MM.1S (cell line): ENCODE data around the gene SMPDL3B.
A peak's percentile ranks its signal among the peaks of the same experiment; 100 is the strongest.

ENCODE experiments used
- DNase-seq: peaks from one replicate; pipeline ENCODE4 v3.0.0-alpha.2; 2015
- H2AFZ ChIP-seq: fragments of 300-600 bp; sonication (generic); 2 replicates; pipeline ENCODE4 v1.6.0; 2016; ENCODE audit warnings: antibody characterized with exemption, low read length
- H3F3A ChIP-seq: fragments of 300-600 bp; sonication (generic); 2 replicates; pipeline ENCODE4 v1.6.1; 2016; ENCODE audit warnings: mild to moderate bottlenecking, antibody characterized with exemption, low read length, moderate library complexity, mixed read lengths; ENCODE audit not compliant: insufficient read depth
- H3K27ac ChIP-seq: fragments of 300-600 bp; sonication (generic); 2 replicates; pipeline ENCODE4 v1.5.1; 2016; ENCODE audit warnings: mild to moderate bottlenecking, low read length
- H3K27me3 ChIP-seq: fragments of 300-600 bp; sonication (generic); replicated peaks from 2 replicates; pipeline ENCODE4 v1.6.0; 2016; ENCODE audit warnings: low read length; ENCODE audit not compliant: insufficient read depth
- H3K36me3 ChIP-seq: fragments of 300-600 bp; sonication (generic); replicated peaks from 2 replicates; pipeline ENCODE4 v1.6.1; 2016; ENCODE audit warnings: mild to moderate bottlenecking, low read length, mixed read lengths; ENCODE audit not compliant: insufficient read depth
- H3K4me1 ChIP-seq: fragments of 300-600 bp; sonication (generic); 2 replicates; pipeline ENCODE4 v1.6.1; 2016; ENCODE audit warnings: low read length, mixed read lengths
- H3K4me2 ChIP-seq: fragments of 300-600 bp; sonication (generic); 2 replicates; pipeline ENCODE4 v1.6.0; 2016; ENCODE audit warnings: low read depth, low read length
- H3K4me3 ChIP-seq: fragments of 300-600 bp; sonication (generic); 2 replicates; pipeline ENCODE4 v1.5.1; 2016; ENCODE audit warnings: low read length, mixed read lengths
- H3K79me2 ChIP-seq: fragments of 300-600 bp; sonication (generic); 2 replicates; pipeline ENCODE4 v1.6.1; 2016; ENCODE audit warnings: mixed run types, low read length, mixed read lengths
- H3K9ac ChIP-seq: fragments of 300-600 bp; sonication (generic); 2 replicates; pipeline ENCODE4 v1.6.1; 2016; ENCODE audit warnings: low read length, mixed read lengths
- H3K9me2 ChIP-seq: fragments of 300-600 bp; sonication (generic); replicated peaks from 2 replicates; pipeline ENCODE4 v1.6.1; 2016; ENCODE audit warnings: mild to moderate bottlenecking, low read length, mixed read lengths; ENCODE audit not compliant: insufficient read depth
- H3K9me3 ChIP-seq: fragments of 300-600 bp; sonication (generic); replicated peaks from 2 replicates; pipeline ENCODE4 v1.6.1; 2016; ENCODE audit warnings: mild to moderate bottlenecking, low read length, mixed read lengths; ENCODE audit not compliant: insufficient read depth
- H4K20me1 ChIP-seq: fragments of 300-600 bp; sonication (generic); 2 replicates; pipeline ENCODE4 v1.6.1; 2016; ENCODE audit warnings: mild to moderate bottlenecking, low read length, moderate library complexity, mixed read lengths; ENCODE audit not compliant: insufficient read depth
- EZH2 ChIP-seq: fragments of 300-600 bp; sonication (generic); optimal IDR thresholded peaks from 2 replicates; pipeline ENCODE3; 2017; ENCODE audit warnings: low read depth, mild to moderate bottlenecking, antibody characterized with exemption, low read length, mixed read lengths
- EZH2phosphoT487 ChIP-seq: fragments of 300-600 bp; sonication (generic); IDR thresholded peaks from 2 replicates; pipeline ENCODE4 v1.6.1; 2018; ENCODE audit warnings: antibody characterized with exemption, low read length
- TF ChIP-seq, protein P1 (sequence below): fragments of 300-600 bp; sonication (generic); IDR thresholded peaks from 2 replicates; pipeline ENCODE4 v1.5.1; 2016; ENCODE audit warnings: antibody characterized with exemption, low read length, mixed read lengths

Gene SMPDL3B, protein sequence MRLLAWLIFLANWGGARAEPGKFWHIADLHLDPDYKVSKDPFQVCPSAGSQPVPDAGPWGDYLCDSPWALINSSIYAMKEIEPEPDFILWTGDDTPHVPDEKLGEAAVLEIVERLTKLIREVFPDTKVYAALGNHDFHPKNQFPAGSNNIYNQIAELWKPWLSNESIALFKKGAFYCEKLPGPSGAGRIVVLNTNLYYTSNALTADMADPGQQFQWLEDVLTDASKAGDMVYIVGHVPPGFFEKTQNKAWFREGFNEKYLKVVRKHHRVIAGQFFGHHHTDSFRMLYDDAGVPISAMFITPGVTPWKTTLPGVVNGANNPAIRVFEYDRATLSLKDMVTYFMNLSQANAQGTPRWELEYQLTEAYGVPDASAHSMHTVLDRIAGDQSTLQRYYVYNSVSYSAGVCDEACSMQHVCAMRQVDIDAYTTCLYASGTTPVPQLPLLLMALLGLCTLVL

DNA sequence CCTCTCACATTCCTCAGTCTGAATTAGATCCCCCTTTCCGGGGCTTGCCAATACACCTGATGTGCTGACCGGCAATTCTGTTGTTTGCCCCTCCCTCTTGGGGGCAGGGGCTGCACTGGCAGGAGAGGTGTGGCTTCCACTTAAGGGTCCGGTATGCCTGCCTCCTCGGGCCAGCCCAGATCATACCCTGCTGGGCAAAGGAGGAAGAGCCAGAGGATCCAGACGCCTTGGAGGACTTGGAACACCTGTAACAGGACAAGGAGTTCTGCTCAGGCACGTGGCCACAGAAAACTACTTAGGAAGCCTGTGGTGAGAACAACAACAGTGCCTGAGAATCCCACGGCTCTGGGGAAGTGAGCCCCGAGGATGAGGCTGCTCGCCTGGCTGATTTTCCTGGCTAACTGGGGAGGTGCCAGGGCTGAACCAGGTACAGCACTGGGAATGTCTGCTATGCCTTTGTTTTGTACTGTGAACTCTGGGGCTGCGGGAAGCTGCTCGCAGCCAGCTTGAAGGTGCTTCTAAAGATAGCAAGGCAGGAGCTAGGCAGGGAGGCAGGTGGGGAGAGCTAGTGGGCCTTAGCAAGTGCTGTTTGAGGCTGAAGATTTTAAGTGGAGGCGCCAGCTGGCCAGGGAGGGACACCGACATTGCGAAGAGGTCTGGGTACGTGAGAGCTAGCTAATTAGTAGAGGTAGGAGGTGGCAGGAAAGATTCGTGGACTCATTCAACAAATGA, at the start of gene SMPDL3B:
SMPDL3B (plus strand) TSS at position 183 of the 732 bp plus-strand sequence; CDS start at position 367, 184 bp downstream.
- Histone ChIP-seq H3K27me3 (no peaks in the 10 kb centered on the region), H3K9ac (peak within 1 kb of the TSS; percentile 32; the same call in 1 of the 2 replicates), H2AFZ (peak within 1 kb of the TSS; percentile 77), H3K9me3 (no peaks in the 10 kb centered on the region), H3K36me3 (no peaks in the 10 kb centered on the region), H3K4me3 (peak within 1 kb of the TSS; percentile 53), H4K20me1 (no peaks in the 10 kb centered on the region), H3K4me1 (peaks cover 15% of the 10 kb centered on the region), H3K79me2 (no peaks in the 10 kb centered on the region), H3K4me2 (peak within 1 kb of the TSS; percentile 82), H3K27ac (no peak within 1 kb of the TSS), H3K9me2 (no peaks in the 10 kb centered on the region), H3F3A (peaks cover 4% of the 10 kb centered on the region; the same call in 1 of the 2 replicates)
- DNase-seq: peak; percentile 24
- TF ChIP-seq, protein P1, sequence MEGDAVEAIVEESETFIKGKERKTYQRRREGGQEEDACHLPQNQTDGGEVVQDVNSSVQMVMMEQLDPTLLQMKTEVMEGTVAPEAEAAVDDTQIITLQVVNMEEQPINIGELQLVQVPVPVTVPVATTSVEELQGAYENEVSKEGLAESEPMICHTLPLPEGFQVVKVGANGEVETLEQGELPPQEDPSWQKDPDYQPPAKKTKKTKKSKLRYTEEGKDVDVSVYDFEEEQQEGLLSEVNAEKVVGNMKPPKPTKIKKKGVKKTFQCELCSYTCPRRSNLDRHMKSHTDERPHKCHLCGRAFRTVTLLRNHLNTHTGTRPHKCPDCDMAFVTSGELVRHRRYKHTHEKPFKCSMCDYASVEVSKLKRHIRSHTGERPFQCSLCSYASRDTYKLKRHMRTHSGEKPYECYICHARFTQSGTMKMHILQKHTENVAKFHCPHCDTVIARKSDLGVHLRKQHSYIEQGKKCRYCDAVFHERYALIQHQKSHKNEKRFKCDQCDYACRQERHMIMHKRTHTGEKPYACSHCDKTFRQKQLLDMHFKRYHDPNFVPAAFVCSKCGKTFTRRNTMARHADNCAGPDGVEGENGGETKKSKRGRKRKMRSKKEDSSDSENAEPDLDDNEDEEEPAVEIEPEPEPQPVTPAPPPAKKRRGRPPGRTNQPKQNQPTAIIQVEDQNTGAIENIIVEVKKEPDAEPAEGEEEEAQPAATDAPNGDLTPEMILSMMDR: peak; percentile 11; the same call in 1 of the 2 replicates
- TF ChIP-seq EZH2phosphoT487 (no peak), EZH2 (no peak)

DNA sequence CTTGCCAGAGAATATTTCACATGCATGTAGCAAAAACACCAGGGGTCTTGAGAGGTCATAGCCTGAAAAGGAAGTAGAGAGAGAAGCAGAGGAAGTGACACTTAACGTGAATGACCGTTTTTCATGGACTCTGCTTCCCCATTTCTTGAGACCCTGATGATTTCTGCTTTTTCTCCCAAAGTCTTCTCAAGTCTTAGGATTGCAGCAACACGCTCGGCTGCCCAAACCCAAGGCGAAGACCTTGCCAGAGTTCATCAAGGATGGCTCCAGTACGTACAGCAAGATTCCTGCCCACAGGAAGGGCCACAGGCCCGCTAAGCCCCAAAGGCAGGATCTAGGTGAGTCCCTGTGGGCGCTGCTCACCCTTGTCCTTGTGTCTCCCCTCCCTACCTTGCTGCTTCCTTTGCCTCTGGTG, 49.7 kb upstream of the SMPDL3B start:
- no peaks in the 10 kb centered on the region for H4K20me1 ChIP-seq
- no peak for DNase-seq
- H3K4me3 ChIP-seq: no peak overlapping the region
- H3K9me3 ChIP-seq: no peaks in the 10 kb centered on the region
- no peaks in the 10 kb centered on the region for H3K9me2 ChIP-seq
- TF ChIP-seq EZH2phosphoT487 (no peak), EZH2 (no peak)
- TF ChIP-seq, protein P1: no peak
- no peak overlapping the region for H3K27ac ChIP-seq
- no peak overlapping the region for H3K4me2 ChIP-seq
- no peaks in the 10 kb centered on the region for H3K4me1 ChIP-seq
- no peak overlapping the region for H3K9ac ChIP-seq
- H3K36me3 ChIP-seq: no peaks in the 10 kb centered on the region
- H2AFZ ChIP-seq: no peak overlapping the region
- no peaks in the 10 kb centered on the region for H3K27me3 ChIP-seq
- no peaks in the 10 kb centered on the region for H3K79me2 ChIP-seq
- no peaks in the 10 kb centered on the region for H3F3A ChIP-seq

DNA sequence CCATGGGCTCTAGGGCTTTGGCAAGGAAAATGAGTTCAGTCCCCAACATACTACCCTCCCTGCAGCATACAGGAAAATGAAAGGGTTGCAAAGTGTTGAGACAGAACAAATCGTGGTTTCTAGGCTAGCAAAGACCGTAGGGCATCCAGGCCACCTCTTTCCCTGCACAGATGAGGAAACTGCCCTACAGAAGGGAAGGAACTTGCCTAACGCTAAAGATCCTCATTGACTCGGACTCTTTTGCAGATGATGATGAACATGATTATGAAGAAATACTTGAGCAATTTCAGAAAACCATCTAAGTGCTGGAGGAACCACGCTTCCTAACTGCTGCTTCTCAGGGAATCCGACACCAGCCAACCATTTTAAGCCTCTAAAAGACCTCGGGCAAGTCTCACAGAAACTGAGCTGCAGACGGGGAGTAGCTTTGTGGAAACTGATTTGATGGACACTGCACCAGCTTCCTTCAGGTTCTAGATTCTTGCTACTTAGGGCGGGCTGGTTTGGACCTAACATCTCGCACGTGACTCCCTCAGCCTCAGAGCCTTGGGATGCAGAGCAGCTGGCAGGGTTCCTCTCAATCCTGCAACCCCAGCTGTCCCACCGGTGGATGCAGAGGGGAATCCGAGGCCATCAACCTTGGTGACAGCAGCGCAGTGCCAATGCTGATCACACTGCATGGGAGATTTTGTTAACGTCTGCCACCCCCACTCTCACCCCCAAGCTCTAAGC, 49.0 kb upstream of the SMPDL3B start:
- no peaks in the 10 kb centered on the region for H3F3A ChIP-seq
- no peaks in the 10 kb centered on the region for H3K36me3 ChIP-seq
- no peak overlapping the region for H2AFZ ChIP-seq
- no peak for DNase-seq
- no peak overlapping the region for H3K9ac ChIP-seq
- H3K9me3 ChIP-seq: no peaks in the 10 kb centered on the region
- no peaks in the 10 kb centered on the region for H3K79me2 ChIP-seq
- H3K4me3 ChIP-seq: no peak overlapping the region
- H3K9me2 ChIP-seq: no peaks in the 10 kb centered on the region
- TF ChIP-seq, protein P1: no peak
- no peak for TF ChIP-seq EZH2
- TF ChIP-seq EZH2phosphoT487: no peak
- H3K4me1 ChIP-seq: no peaks in the 10 kb centered on the region
- H3K4me2 ChIP-seq: no peak overlapping the region
- H4K20me1 ChIP-seq: no peaks in the 10 kb centered on the region
- H3K27me3 ChIP-seq: no peaks in the 10 kb centered on the region
- no peak overlapping the region for H3K27ac ChIP-seq
